NT2/D1 (cell line): ENCODE measurements around the gene SMOC2.

Source experiments
- DNase-seq: peaks from one replicate; pipeline ENCODE4 v3.0.0-alpha.2; 2011; ENCODE audit warnings: low read depth, low spot score
- H3K27me3 ChIP-seq: 2 replicates; pipeline ENCODE4 v1.6.0; 2011; ENCODE audit warnings: mild to moderate bottlenecking; ENCODE audit not compliant: insufficient read length, insufficient read depth
- H3K36me3 ChIP-seq: 2 replicates; pipeline ENCODE4 v1.6.1; 2011; ENCODE audit warnings: mild to moderate bottlenecking, low read length, mixed read lengths; ENCODE audit not compliant: insufficient read depth, insufficient read length
- H3K4me1 ChIP-seq: 2 replicates; pipeline ENCODE4 v1.5.1; 2011; ENCODE audit not compliant: insufficient read depth, insufficient read length
- H3K4me3 ChIP-seq: 2 replicates; pipeline ENCODE4 v1.5.1; 2011; ENCODE audit warnings: low read depth; ENCODE audit not compliant: insufficient read length
- H3K9ac ChIP-seq: 2 replicates; pipeline ENCODE4 v1.6.0; 2011; ENCODE audit warnings: low read depth; ENCODE audit not compliant: insufficient read length
- H3K9me3 ChIP-seq: 2 replicates; pipeline ENCODE4 v1.5.1; 2011; ENCODE audit warnings: mild to moderate bottlenecking, low read length; ENCODE audit not compliant: insufficient read depth
- SUZ12 ChIP-seq: IDR thresholded peaks from 2 replicates; pipeline ENCODE4 v1.6.1; 2011; ENCODE audit not compliant: insufficient read length, insufficient read depth; ENCODE audit errors: extremely low read depth
- YY1 ChIP-seq: IDR thresholded peaks from 2 replicates; pipeline ENCODE4 v1.6.1; 2011; ENCODE audit not compliant: insufficient read length, insufficient read depth
- ZNF274 ChIP-seq: IDR thresholded peaks from 2 replicates; pipeline ENCODE4 v1.6.1; 2011; ENCODE audit warnings: mild to moderate bottlenecking, low read depth, low read length

The SMOC2 gene

DNA sequence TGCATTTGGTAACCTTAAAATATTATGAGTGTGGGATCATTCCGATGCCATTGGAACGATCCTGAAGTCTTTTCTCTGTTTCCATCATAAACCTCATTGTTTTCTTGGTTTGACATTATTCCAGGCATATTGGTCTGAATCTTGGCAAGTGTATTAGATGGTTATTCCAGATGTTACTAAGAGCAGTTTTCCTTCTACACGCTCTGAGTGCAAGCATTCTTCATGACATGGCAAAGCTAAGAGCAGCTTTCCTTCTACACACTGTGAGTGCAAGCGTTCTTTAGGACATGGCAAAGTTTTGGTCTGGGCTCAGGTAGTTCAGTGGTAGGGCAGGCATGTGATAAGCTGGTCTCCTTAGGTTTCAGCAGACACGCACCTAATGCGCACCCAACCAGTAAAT is 53.0 kb downstream of the SMOC2 start:
- Histone ChIP-seq H3K4me1 (peaks cover 5% of the 10 kb centered on the region), H3K9ac (no peak overlapping the region), H3K4me3 (no peak overlapping the region), H3K36me3 (no peaks in the 10 kb centered on the region), H3K27me3 (no peaks in the 10 kb centered on the region), H3K9me3 (no peaks in the 10 kb centered on the region)
- no peak for DNase-seq
- TF ChIP-seq SUZ12 (no peak), ZNF274 (no peak), YY1 (no peak)

DNA sequence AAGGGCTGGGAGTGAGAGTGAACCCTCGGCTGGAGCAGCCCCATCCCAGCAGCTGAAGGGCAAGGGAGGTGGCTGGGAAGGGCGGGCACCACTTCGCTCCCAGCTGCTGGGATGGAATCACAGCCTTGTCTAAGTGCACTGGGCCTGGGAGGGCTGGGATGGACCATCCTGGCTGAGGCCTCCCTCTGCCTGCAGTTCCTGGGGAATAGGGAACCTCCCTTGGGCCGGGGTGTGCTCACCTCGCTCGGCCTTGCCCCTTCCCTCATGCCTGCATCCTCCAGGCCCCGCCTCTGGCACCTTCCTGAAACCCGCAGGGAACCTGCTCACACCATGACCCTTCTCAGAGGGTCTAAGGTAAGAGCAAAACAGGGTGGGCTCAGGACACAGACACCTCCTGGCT is 53.7 kb downstream of the SMOC2 start:
- Histone ChIP-seq H3K9ac (no peak overlapping the region), H3K36me3 (no peaks in the 10 kb centered on the region), H3K27me3 (no peaks in the 10 kb centered on the region), H3K9me3 (no peaks in the 10 kb centered on the region), H3K4me1 (peaks cover 5% of the 10 kb centered on the region), H3K4me3 (no peak overlapping the region)
- DNase-seq = no peak
- TF ChIP-seq YY1 (no peak), ZNF274 (no peak), SUZ12 (no peak)

DNA sequence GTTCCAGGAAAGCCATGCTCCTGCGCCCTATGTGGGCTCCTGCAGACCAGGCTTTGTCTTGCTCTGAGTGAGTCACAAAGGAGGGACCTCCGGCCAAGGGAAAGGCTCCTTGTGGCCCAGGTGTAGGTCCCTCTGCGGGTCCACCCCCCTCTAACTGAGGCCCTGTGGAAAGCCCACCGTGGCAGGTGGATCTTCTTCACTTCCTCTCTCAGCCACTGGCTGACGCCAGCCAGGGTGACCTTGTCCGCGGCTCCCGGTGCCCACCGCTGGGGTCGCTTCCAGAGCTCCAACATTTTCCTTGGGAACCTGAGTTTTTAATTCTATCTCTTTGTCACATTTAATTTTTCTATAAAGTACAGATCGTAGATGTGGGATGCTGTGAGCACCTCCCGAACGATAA is 54.1 kb downstream of the SMOC2 start:
- Histone ChIP-seq H3K36me3 (no peaks in the 10 kb centered on the region), H3K27me3 (no peaks in the 10 kb centered on the region), H3K4me1 (peaks cover 5% of the 10 kb centered on the region), H3K9ac (no peak overlapping the region), H3K9me3 (no peaks in the 10 kb centered on the region), H3K4me3 (no peak overlapping the region)
- TF ChIP-seq ZNF274 (no peak), YY1 (no peak), SUZ12 (no peak)
- DNase-seq = no peak

- no peak for TF ChIP-seq ZNF274
- no peak for TF ChIP-seq SUZ12
- TF ChIP-seq YY1 = no peak
- Histone ChIP-seq H3K27me3 (no peaks in the 10 kb centered on the region), H3K4me3 (no peak overlapping the region), H3K9ac (no peak overlapping the region), H3K9me3 (no peaks in the 10 kb centered on the region), H3K4me1 (peaks cover 5% of the 10 kb centered on the region), H3K36me3 (no peaks in the 10 kb centered on the region)
- DNase-seq = no peak
Observed at GRCh38 chr6:168495636-168496035, 54.7 kb downstream of the SMOC2 start.

GRCh38 chr6:168496139-168496996 is 55.4 kb downstream of the SMOC2 start:
- no peaks in the 10 kb centered on the region for H3K9me3 ChIP-seq
- no peak for DNase-seq
- no peaks in the 10 kb centered on the region for H3K36me3 ChIP-seq
- TF ChIP-seq YY1 (no peak), ZNF274 (no peak), SUZ12 (no peak)
- peaks cover 5% of the 10 kb centered on the region for H3K4me1 ChIP-seq
- no peak overlapping the region for H3K4me3 ChIP-seq
- no peak overlapping the region for H3K9ac ChIP-seq
- H3K27me3 ChIP-seq = no peaks in the 10 kb centered on the region

DNA sequence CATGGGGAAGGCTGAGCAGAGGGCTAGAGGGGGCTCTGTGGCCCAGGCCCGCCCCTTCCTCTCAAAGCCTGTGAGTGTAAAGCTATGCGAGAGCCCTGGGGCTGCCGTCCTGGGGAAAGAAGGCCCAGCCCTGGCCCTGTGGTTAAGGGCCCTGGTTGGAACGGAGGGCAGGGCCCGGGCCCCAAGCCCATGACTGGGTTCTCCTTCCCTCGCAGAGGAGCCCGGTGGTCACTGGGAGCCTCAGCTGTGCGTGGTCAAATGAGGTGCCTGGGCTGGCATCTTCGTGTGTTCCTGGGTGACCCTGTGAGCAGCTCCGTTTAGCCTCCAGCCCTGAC is 56.0 kb downstream of the SMOC2 start:
- Histone ChIP-seq H3K36me3 (no peaks in the 10 kb centered on the region), H3K9me3 (no peaks in the 10 kb centered on the region), H3K27me3 (no peaks in the 10 kb centered on the region), H3K4me1 (peaks cover 5% of the 10 kb centered on the region), H3K4me3 (no peak overlapping the region), H3K9ac (no peak overlapping the region)
- TF ChIP-seq YY1 = no peak
- no peak for TF ChIP-seq ZNF274
- TF ChIP-seq SUZ12 = no peak
- no peak for DNase-seq

DNA sequence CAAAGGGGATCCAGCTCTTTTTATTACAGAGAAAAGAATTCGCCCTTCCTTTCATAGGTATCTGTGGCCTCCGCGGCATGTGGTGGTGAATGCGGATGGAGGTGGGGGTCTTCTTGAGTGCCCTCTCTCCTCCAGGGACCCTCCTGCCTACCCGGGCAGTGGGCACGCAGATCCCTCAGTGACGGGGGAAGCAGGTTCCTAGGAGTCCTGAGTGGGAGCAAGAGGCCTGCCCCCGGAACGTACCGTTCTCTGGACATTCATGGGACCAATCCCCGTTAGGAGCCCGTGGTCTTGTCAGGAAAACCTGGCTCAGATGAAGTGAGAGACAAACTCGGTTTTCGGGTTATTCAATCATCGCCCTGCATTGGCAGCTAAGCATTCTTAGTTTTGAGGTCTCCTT is 56.4 kb downstream of the SMOC2 start:
- DNase-seq = no peak
- no peaks in the 10 kb centered on the region for H3K36me3 ChIP-seq
- TF ChIP-seq YY1 (no peak), ZNF274 (no peak), SUZ12 (no peak)
- no peak overlapping the region for H3K9ac ChIP-seq
- H3K4me1 ChIP-seq = peaks cover 5% of the 10 kb centered on the region
- H3K4me3 ChIP-seq = no peak overlapping the region
- no peaks in the 10 kb centered on the region for H3K9me3 ChIP-seq
- no peaks in the 10 kb centered on the region for H3K27me3 ChIP-seq
